HepG2 (cell line): Measurements from ENCODE around the gene GADD45B. TPM values are rescaled to one million over a fixed set of nuclear protein-coding genes. Genes with fewer than 3 reads are reported as not detected.

Experiments
- ARHGAP35 ChIP-seq: sonication (generic); formaldehyde crosslinking; IDR thresholded peaks from 2 replicates; pipeline ENCODE4 v1.9.0; 2022; ENCODE audit warnings: mild to moderate bottlenecking, inconsistent platforms, moderate library complexity, missing genetic modification reagents, borderline replicate concordance
- ATF6 ChIP-seq: sonication (generic); formaldehyde crosslinking; conservative IDR thresholded peaks from 2 replicates; pipeline ENCODE4 v1.4.0; 2020; ENCODE audit warnings: missing genetic modification reagents
- CENPBD1 ChIP-seq: sonication (generic); formaldehyde crosslinking; IDR thresholded peaks from 2 replicates; pipeline ENCODE4 v1.8.0; 2022; ENCODE audit warnings: missing genetic modification reagents, low read depth, mild to moderate bottlenecking, borderline replicate concordance
- CSRNP1 ChIP-seq: sonication (generic); formaldehyde crosslinking; IDR thresholded peaks from 2 replicates; pipeline ENCODE4 v1.8.1; 2023; ENCODE audit warnings: mild to moderate bottlenecking, missing genetic modification reagents
- ELF4 ChIP-seq: sonication (generic); formaldehyde crosslinking; IDR thresholded peaks from 2 replicates; pipeline ENCODE4 v1.5.0; 2020; ENCODE audit warnings: missing genetic modification reagents, mild to moderate bottlenecking, moderate library complexity, borderline replicate concordance
- ESRRA ChIP-seq: sonication (generic); formaldehyde crosslinking; IDR thresholded peaks from 2 replicates; pipeline ENCODE4 v1.5.1; 2020; ENCODE audit warnings: mild to moderate bottlenecking, low read depth, missing genetic modification reagents
- FOXP1 ChIP-seq, 2 experiments: fragments of 450-650 bp in 1 of 2; IDR thresholded peaks; 2 replicates each; pipeline ENCODE4 v1.6.1; 2017 to 2018; ENCODE audit warnings: antibody characterized with exemption in 1 of 2
- HIVEP1 ChIP-seq: sonication (generic); formaldehyde crosslinking; IDR thresholded peaks from 2 replicates; pipeline ENCODE4 v1.4.0; 2020; ENCODE audit warnings: mild to moderate bottlenecking, missing genetic modification reagents
- HNF4G ChIP-seq, 2 experiments: sonication (generic) in 1 of 2; formaldehyde crosslinking in 1 of 2; IDR thresholded peaks; 2 replicates each; pipeline versions ENCODE4 v1.4.0 to v1.6.1; 2011 to 2020; ENCODE audit warnings: borderline replicate concordance in 2 of 2, low read depth in 2 of 2, mild to moderate bottlenecking in 2 of 2, low read length in 1 of 2, missing genetic modification reagents in 1 of 2, moderate library complexity in 1 of 2
- KLF11 ChIP-seq: IDR thresholded peaks from 2 replicates; pipeline ENCODE4 v1.6.1; 2016; ENCODE audit warnings: missing compliant biosample characterization
- POLR2AphosphoS5 ChIP-seq: IDR thresholded peaks from 2 replicates; pipeline ENCODE4 v1.6.1; 2012; ENCODE audit warnings: low read depth, low read length
- PPARG ChIP-seq: conservative IDR thresholded peaks from 2 replicates; pipeline ENCODE4 v1.6.1; 2016; ENCODE audit warnings: missing biosample characterization, missing genetic modification reagents
- PRMT3 ChIP-seq: sonication (generic); formaldehyde crosslinking; IDR thresholded peaks from 2 replicates; pipeline ENCODE4 v1.8.1; 2022; ENCODE audit warnings: low read depth, mild to moderate bottlenecking, moderate library complexity, missing genetic modification reagents, borderline replicate concordance
- REL ChIP-seq: sonication (generic); formaldehyde crosslinking; conservative IDR thresholded peaks from 2 replicates; pipeline ENCODE4 v1.8.0; 2022; ENCODE audit warnings: mild to moderate bottlenecking, missing genetic modification reagents, moderate library complexity
- SALL1 ChIP-seq: sonication (generic); formaldehyde crosslinking; IDR thresholded peaks from 2 replicates; pipeline ENCODE4 v1.8.0; 2022; ENCODE audit warnings: mild to moderate bottlenecking, missing genetic modification reagents
- SOX5 ChIP-seq: IDR thresholded peaks from 2 replicates; pipeline ENCODE4 v1.6.1; 2016; ENCODE audit warnings: borderline replicate concordance
- THYN1 ChIP-seq: sonication (generic); formaldehyde crosslinking; IDR thresholded peaks from 2 replicates; pipeline ENCODE4 v1.8.1; 2023; ENCODE audit warnings: low read depth, mild to moderate bottlenecking, moderate library complexity, missing genetic modification reagents, borderline replicate concordance
- ZNF276 ChIP-seq: sonication (generic); formaldehyde crosslinking; IDR thresholded peaks from 2 replicates; pipeline ENCODE4 v1.4.0; 2020; ENCODE audit warnings: mild to moderate bottlenecking, low read depth, missing genetic modification reagents
- ZNF460 ChIP-seq: sonication (generic); formaldehyde crosslinking; IDR thresholded peaks from 2 replicates; pipeline ENCODE4 v1.5.1; 2020; ENCODE audit warnings: missing genetic modification reagents, mild to moderate bottlenecking, borderline replicate concordance
- ZNF597 ChIP-seq: sonication (generic); formaldehyde crosslinking; IDR thresholded peaks from 2 replicates; pipeline ENCODE4 v1.5.0; 2020; ENCODE audit warnings: missing genetic modification reagents
- ZNF672 ChIP-seq: sonication (generic); formaldehyde crosslinking; IDR thresholded peaks from 2 replicates; pipeline ENCODE4 v1.8.1; 2022; ENCODE audit warnings: missing genetic modification reagents
- polyA plus RNA-seq, 8 experiments: library from polyadenylated mRNA; depleted of rRNA in 3 of 8; stranded (reverse) in 7 of 8; unstranded in 1 of 8; fragments of >200 nt; fragmentation: Illumina TruSeq in 4 of 8; extraction: Trizol in 4 of 8; gene quantifications; 2 replicates each; pipeline versions ENCODE4 v1.2.1 to v1.2.3, GENCODE V29; 2011 to 2016; ENCODE audit warnings: low read depth in 4 of 8, missing spikeins in 1 of 8, mixed read lengths in 1 of 8; ENCODE audit not compliant: insufficient read depth in 1 of 8
- total RNA-seq, 5 experiments: library from RNA; depleted of rRNA; stranded (reverse); fragments of >200 nt; fragmentation: Illumina TruSeq; extraction: Trizol; gene quantifications; 2 replicates each; pipeline ENCODE4 v1.2.3, GENCODE V29; 2016; ENCODE audit warnings: low read depth in 1 of 5

GADD45B gene
- total and polyA plus RNA-seq, 2 of the 13 experiments (the other 11 are each of a cell fraction or from before 2014, with no cell fraction given): 4.6 to 34.1 TPM

- TF ChIP-seq ATF6 (no peak), KLF11 (CRISPR knock-in tag) (no peak), ZNF672 (CRISPR knock-in tag) (no peak), REL (CRISPR knock-in tag) (no peak), ZNF460 (CRISPR knock-in tag) (no peak), SOX5 (CRISPR knock-in tag) (peak; percentile 64), ESRRA (CRISPR knock-in tag) (peak; percentile 90), HNF4G (IDR thresholded peaks at IDR 0.05; ENCODE audit: borderline replicate concordance, low read depth, low read length) (peak; percentile 55; the same call in 1 of the 2 replicates), HNF4G (CRISPR knock-in tag; IDR thresholded peaks at IDR 0.05; ENCODE audit: borderline replicate concordance, low read depth) (no peak; the same call in 1 of the 2 replicates), SALL1 (CRISPR knock-in tag) (peak; percentile 83), ZNF597 (CRISPR knock-in tag) (0 out of 2 replicates have a peak, but pooled peaks have one; percentile 67), THYN1 (CRISPR knock-in tag) (no peak), PRMT3 (CRISPR knock-in tag) (no peak), CENPBD1 (CRISPR knock-in tag) (no peak), HIVEP1 (CRISPR knock-in tag) (peak; percentile 54), POLR2AphosphoS5 (peak; percentile 83), FOXP1 (IDR thresholded peaks at IDR 0.05) (no peak), FOXP1 (CRISPR knock-in tag; IDR thresholded peaks at IDR 0.05) (peak; percentile 71), PPARG (peak; percentile 79), ELF4 (CRISPR knock-in tag) (no peak; the same call in 1 of the 2 replicates), CSRNP1 (peak; percentile 65; the same call in 1 of the 2 replicates), ARHGAP35 (CRISPR knock-in tag) (no peak), ZNF276 (CRISPR knock-in tag) (no peak; the same call in 1 of the 2 replicates)
Measured at GRCh38 chr19:2427429-2428320, 48.3 kb upstream of the GADD45B start, which contains the start of gene TIMM13 (continued).
